WTC11 (cell line): ENCODE measurements around the gene CD300LG.

Experiments used
- ATF1 ChIP-seq: sonication (generic); formaldehyde crosslinking; IDR thresholded peaks from 2 replicates; pipeline ENCODE4 v1.8.1; 2023; ENCODE audit warnings: mild to moderate bottlenecking, moderate library complexity, missing genetic modification reagents
- EMX1 ChIP-seq: fragments of 250-450 bp; sonication (Bioruptor Pico); IDR thresholded peaks from 2 replicates; pipeline ENCODE4 v1.8.0; 2021; ENCODE audit warnings: mild to moderate bottlenecking
- JUN ChIP-seq: sonication (generic); formaldehyde crosslinking; IDR thresholded peaks from 2 replicates; pipeline ENCODE4 v1.8.0; 2023; ENCODE audit warnings: mild to moderate bottlenecking, missing genetic modification reagents
- MAX ChIP-seq: sonication (generic); formaldehyde crosslinking; IDR thresholded peaks from 2 replicates; pipeline ENCODE4 v1.8.0; 2022; ENCODE audit warnings: mild to moderate bottlenecking, missing genetic modification reagents
- NR1H2 ChIP-seq: sonication (generic); formaldehyde crosslinking; IDR thresholded peaks from 2 replicates; pipeline ENCODE4 v1.9.0; 2021; ENCODE audit warnings: mild to moderate bottlenecking, moderate library complexity, missing genetic modification reagents
- NR3C1 ChIP-seq: sonication (generic); formaldehyde crosslinking; conservative IDR thresholded peaks from 2 replicates; pipeline ENCODE4 v1.8.1; 2023; ENCODE audit warnings: low read depth, mild to moderate bottlenecking, missing genetic modification reagents
- PRDM15 ChIP-seq: sonication (generic); formaldehyde crosslinking; IDR thresholded peaks from 2 replicates; pipeline ENCODE4 v1.8.0; 2022; ENCODE audit warnings: missing genetic modification reagents
- PRRX2 ChIP-seq: fragments of 250-450 bp; sonication (Bioruptor Pico); IDR thresholded peaks from 2 replicates; pipeline ENCODE4 v1.8.0; 2021; ENCODE audit warnings: mild to moderate bottlenecking
- TEAD4 ChIP-seq: sonication (generic); formaldehyde crosslinking; IDR thresholded peaks from 2 replicates; pipeline ENCODE4 v1.8.0; 2022; ENCODE audit warnings: mild to moderate bottlenecking, missing genetic modification reagents
- ZBTB21 ChIP-seq: sonication (generic); formaldehyde crosslinking; IDR thresholded peaks from 2 replicates; pipeline ENCODE4 v1.8.1; 2023; ENCODE audit warnings: mild to moderate bottlenecking, missing genetic modification reagents, borderline replicate concordance
- ZNF396 ChIP-seq: fragments of 250-450 bp; sonication (Bioruptor Pico); IDR thresholded peaks from 2 replicates; pipeline ENCODE4 v1.8.0; 2021; ENCODE audit warnings: mild to moderate bottlenecking, moderate library complexity, borderline replicate concordance
- ZNF512 ChIP-seq: sonication (generic); formaldehyde crosslinking; IDR thresholded peaks from 2 replicates; pipeline ENCODE4 v1.8.1; 2022; ENCODE audit warnings: missing genetic modification reagents, borderline replicate concordance
- TF ChIP-seq, protein P1 (sequence below): fragments of 200-600 bp; IDR thresholded peaks from 2 replicates; pipeline ENCODE4 v1.8.0; 2022; ENCODE audit warnings: antibody characterized with exemption
- TF ChIP-seq, protein P2 (sequence below): sonication (generic); formaldehyde crosslinking; IDR thresholded peaks from 2 replicates; pipeline ENCODE4 v1.8.1; 2023; ENCODE audit warnings: mild to moderate bottlenecking, missing genetic modification reagents, moderate library complexity

- TF ChIP-seq, protein P1, sequence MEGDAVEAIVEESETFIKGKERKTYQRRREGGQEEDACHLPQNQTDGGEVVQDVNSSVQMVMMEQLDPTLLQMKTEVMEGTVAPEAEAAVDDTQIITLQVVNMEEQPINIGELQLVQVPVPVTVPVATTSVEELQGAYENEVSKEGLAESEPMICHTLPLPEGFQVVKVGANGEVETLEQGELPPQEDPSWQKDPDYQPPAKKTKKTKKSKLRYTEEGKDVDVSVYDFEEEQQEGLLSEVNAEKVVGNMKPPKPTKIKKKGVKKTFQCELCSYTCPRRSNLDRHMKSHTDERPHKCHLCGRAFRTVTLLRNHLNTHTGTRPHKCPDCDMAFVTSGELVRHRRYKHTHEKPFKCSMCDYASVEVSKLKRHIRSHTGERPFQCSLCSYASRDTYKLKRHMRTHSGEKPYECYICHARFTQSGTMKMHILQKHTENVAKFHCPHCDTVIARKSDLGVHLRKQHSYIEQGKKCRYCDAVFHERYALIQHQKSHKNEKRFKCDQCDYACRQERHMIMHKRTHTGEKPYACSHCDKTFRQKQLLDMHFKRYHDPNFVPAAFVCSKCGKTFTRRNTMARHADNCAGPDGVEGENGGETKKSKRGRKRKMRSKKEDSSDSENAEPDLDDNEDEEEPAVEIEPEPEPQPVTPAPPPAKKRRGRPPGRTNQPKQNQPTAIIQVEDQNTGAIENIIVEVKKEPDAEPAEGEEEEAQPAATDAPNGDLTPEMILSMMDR = no peak
- TF ChIP-seq EMX1 (CRISPR knock-in tag) (no peak), MAX (CRISPR knock-in tag) (no peak), NR1H2 (CRISPR knock-in tag) (no peak), ZNF512 (no peak), JUN (CRISPR knock-in tag) (no peak), ZNF396 (CRISPR knock-in tag) (no peak), TEAD4 (CRISPR knock-in tag) (no peak), PRRX2 (CRISPR knock-in tag) (no peak), ATF1 (no peak), PRDM15 (CRISPR knock-in tag) (no peak), ZBTB21 (CRISPR knock-in tag) (no peak), NR3C1 (CRISPR knock-in tag) (no peak)
- TF ChIP-seq, protein P2, sequence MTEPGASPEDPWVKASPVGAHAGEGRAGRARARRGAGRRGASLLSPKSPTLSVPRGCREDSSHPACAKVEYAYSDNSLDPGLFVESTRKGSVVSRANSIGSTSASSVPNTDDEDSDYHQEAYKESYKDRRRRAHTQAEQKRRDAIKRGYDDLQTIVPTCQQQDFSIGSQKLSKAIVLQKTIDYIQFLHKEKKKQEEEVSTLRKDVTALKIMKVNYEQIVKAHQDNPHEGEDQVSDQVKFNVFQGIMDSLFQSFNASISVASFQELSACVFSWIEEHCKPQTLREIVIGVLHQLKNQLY (CRISPR knock-in tag) = no peak
Observed at GRCh38 chr17:43803758-43804157, 43.2 kb upstream of the CD300LG start.
